ENCODE results near the gene PERP. TPM values are rescaled to one million over a fixed set of nuclear protein-coding genes. Genes with fewer than 3 reads are reported as not detected.
A peak's percentile ranks its signal among the peaks of the same experiment; 100 is the strongest.
"Not testable (repeated sequence)": the region's sequence is repeated elsewhere in the genome, so short reads cannot be mapped to it uniquely, and the experiment has no call there.

PERP gene
- polyA plus RNA-seq, 5 donors, result 23.1 to 28.6 (median 27.7) TPM

GRCh38 chr6:138106665-138107077 is 548 bp downstream of the PERP start:
- peak in 1 of 2 donors; percentile 11 for DNase-seq

- DNase-seq, result peak in 1 of 2 donors; percentile 24
Observed at GRCh38 chr6:138105880-138106664, 1.1 kb downstream of the PERP start.

- DNase-seq, result no peak
Observed at GRCh38 chr6:138105446-138105845, 1.8 kb downstream of the PERP start.

GRCh38 chr6:138104618-138105213 is 2.5 kb downstream of the PERP start:
- DNase-seq, result no peak

DNA sequence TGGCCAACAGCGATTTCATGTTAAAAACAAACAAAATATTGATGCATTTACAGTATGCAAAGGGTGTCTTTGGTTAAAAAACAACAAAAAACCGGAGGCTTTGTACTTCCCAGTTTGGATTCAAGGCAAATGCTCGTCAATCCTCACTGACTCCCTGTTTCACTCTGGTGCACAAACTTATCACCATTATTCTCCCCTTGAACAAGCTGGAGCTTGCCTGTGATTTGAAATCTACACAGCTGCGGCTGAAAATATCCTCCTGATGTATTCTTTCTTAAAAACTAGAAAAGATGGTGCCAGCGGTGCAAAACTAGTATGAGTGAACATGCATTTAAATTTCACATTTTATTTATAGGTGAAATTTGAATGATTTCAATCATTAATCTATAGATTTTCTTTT is 3.3 kb downstream of the PERP start:
- DNase-seq, result no peak

GRCh38 chr6:138101946-138102731 is 5.1 kb downstream of the PERP start:
- DNase-seq, result no peak

DNA sequence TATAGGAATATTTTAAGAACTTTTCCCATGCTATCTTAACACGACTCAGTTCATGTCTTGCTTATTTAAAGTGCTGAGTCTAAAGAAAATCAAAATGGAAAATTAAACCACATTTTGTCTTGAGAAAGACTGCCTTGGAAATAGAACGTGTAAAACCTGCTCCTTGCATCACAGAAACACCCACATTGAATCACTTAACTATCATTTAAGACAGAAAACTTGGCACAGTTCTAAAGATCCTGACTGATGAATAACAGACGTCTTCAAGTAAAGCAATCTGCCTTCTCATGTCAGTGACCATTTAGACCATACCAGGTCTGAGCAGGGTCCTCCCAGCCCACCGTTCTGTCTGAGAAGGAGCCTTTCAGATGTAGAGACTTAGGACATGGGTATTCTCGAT is 7.4 kb downstream of the PERP start:
- DNase-seq, result no peak

GRCh38 chr6:138098306-138098705 is 8.9 kb downstream of the PERP start:
- DNase-seq, result no peak

DNA sequence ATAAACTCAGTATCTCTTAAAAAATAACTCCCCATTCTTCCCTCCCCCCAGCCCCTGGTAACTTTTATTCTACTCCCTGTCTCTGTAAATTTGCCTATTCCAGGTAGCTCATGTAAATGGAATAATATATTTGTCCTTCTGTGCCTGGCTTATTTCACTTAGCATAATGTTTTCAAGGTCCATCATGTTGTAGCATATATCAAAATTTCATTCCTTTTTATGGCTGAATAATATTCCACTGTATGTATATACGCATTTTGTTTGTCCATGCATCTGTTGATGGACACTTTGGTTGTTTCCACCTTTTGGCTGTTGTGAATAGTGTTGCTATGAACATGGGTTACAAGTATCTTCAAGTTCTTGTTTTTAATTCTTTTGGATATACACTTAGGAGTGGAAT is 13.0 kb downstream of the PERP start:
- no peak for DNase-seq

DNA sequence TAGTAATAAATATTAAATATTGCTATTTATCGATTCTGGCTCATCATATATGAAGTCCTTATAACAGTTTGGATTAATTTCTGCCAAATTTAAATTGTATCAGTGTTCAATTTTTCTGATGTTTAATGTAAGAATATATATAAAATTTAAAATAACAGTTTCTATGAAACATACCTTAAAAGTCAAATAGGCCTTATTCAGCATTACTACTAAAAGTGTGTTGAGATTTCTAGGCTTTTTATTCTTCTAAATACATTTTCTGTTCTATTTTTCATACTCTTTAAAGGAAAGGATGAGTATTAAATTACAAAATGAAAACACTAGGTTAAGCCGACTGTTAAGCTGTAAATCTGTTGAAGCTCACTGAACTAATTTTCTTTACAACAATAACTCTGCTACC is 13.6 kb downstream of the PERP start:
- DNase-seq, result no peak

- DNase-seq, result no peak
Observed at GRCh38 chr6:138092686-138093085, 14.5 kb downstream of the PERP start.

DNA sequence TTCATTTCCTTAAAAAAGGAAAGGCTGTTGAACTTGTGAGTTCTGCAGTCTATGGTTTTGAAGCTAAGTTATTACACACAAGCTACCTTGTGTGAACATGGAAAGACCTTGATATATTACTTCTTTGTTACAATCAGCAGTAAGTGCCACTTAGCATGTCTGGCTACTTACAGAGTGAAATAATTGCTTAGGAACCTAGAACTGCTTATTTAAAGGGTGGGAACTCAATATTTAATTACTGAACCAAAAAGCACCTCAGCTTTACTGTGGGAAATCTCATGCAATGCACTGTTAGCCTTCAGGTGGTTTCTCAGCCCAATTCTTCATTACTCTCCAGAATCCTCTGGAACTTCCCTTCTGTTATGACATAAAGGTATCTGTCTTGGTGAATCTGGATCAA is 17.9 kb downstream of the PERP start:
- DNase-seq, result no peak

- DNase-seq, result no peak
Observed at GRCh38 chr6:138088326-138088762, 18.9 kb downstream of the PERP start.

DNA sequence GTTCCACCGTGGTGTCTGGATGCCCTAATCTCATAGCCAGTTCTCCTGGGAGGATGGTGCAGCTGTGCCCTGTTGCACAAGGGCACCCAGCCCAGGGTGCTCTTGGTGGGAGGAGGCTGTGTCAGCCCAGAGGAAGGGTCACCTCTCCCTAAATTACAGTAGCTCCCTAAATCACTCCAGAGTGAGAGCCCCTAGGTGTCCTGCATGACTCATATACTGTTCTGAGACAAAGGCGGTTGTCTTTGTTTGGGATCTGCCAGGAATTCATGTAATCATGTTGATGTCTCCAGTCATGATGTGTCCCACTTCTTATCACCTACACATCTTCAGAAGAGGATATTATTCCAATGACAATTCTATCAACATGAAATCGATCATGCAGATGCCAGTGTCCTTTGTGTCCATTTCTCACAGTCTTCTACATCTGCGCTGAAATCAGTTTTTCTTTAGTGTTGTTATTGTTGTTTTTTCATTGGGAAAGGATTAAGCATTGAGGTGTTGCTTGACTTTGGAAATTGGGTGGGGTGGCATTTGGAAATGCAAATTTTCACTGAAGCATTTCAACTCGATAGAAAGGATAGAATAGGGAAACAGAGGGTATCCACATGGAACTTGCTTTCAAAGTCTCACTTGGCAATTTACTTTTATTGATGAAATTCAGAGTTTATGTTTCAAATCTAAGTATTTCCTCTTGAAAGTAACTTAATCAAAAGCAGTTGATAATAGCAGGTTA is 19.5 kb downstream of the PERP start:
- DNase-seq, result no peak

DNA sequence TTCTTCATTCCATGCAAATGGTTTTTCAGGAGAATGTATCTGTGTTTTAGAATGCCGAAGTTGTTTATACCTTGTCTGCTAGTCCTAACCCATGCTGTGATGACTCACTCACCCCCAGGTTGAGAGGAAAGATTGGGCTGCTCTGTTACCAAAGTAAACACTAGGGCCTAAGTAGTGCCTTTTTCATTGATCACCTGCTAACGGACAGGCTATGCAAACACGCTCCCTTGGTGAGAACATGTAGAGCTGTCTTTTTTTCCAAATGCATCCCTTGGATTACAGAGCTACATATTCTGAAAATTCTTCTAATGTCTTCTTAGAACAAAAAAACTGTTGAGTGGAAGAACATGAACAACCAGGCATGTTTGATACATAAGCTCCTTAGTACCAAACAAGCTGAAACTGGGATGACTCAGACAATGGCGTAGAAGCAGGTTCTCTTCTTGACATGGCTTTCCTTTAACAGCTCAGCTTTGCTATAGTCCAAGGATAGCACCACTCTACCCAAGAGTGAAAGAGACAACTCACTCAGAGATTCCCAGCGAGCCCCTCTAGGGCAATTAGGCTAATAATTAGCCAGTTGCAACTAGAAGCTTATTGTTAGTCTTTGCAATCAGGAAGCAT is 20.5 kb downstream of the PERP start:
- DNase-seq, result no peak

DNA sequence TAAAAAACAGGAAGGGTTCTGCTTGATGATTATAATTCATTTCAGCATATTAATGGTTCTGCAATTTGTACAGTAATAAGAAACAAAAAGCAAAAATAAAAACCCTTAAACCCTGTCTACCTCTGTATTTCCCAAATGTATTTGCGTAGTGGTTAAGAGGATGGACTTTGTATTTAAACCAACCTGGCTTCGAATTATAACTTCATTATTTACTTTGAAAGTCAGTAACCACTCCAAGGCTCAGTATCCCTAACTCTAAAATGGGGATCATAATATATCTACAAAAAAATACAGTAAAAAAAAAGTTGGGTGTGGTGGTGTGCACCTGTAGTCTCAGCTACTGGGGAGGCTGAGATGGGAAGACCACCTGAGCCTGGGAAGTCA is 21.4 kb downstream of the PERP start:
- no peak for DNase-seq

DNA sequence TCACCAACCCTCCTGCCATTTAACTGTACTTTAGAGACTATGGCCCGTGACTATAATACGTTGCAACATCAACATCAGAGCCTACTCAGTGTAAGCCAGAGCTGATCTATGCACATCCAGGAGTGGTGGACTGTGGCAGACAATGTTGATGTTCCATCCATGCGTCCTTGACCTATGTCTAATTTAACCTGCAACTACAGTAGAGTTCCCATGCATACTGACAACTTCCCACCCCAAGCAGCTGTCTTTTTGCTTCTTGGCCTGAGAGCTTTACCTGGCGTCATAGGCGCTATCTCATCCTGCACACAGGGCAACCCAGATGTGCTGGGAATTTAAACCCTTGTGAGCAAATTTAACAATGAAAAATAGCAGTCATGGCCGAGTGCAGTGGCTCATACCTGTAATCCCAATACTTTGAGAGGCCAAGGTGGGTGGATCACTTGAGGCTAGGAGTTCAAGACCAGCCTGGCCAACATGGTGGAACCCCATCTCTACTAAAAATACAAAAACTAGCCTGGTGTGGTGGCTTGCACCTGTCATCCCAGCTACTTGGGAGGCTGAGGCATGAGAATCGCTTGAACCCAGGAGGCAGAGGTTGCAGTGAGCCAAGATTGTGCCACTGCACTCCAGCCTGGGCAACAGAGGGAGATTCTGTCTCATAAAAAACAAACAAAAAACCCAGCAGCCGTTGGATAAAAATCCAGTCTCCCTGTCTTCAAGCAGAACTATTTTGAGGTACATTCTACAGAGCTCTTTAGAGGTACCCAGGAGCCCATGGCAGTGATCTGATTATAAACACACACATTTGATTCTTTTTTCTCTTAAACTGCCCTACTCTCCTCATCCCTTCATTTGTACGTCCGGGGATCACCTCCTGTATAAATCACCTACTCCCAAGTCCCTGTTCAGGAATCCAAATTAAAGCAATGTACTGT is 22.0 kb downstream of the PERP start:
- no peak for DNase-seq

DNA sequence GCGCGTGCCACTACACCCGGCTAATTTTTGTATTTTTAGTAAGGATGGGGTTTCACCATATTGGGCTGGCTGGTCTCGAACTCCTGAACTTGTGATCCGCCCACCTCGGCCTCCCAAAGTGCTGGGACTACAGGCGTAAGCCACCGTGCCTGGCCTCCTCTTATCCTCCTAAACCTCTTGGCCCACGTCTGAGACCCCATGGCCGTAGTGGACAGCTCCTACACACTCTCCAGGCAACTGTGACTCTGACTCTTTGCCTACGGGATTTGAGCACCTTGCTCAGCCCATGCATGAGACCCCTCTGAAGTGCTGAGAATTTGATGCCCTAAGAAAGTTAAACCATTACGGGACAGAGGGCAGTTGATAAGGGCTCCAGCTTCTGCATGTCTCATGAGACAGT is 25.0 kb downstream of the PERP start:
- no peak for DNase-seq

- DNase-seq, result not testable (repeated sequence)
Observed at GRCh38 chr6:138079556-138079955, 27.7 kb downstream of the PERP start.

- no peak for DNase-seq
Observed at GRCh38 chr6:138078491-138078890, 28.7 kb downstream of the PERP start.
